Measurements from ENCODE around the gene TBC1D22A.

DNA sequence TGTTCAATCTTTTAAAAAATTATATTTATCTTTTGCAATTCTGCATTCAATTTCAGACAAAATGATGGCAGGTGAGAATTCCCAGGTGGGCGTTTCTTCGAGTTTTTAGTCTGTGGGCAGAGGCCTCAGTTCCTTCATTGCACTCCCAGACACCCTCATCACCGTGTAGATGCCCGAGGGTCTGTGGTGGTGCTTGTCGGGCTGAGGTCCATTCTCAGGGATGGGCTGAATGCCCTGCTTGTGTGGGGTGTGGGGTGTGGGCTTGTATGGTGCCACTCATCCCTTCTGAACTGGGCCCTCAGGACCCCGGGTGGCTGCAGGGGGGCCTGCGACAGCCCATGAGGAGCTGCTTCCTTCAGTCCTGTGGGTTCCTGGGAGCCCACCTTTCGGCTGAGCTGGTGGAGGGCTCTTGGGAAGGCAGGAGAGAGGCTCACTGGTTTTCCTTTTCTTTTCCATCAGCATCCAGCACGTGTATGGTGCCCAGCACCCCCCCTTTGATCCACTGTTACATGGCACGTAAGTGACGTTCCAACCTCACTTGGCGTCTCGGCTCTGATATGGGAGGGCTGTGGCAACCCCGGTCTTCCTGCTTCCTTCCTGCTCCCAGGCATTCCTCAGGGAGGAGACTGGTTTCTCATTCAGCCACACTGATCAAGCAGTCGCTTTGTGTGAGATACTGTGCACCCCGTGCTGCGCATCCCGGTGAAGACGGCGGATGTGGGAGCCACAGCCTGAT, 29.8 kb downstream of the TBC1D22A start:
- TF ChIP-seq CTCF (IDR thresholded peaks at IDR 0.05) (no peak), POLR2AphosphoS5 (IDR thresholded peaks at IDR 0.05) (no peak), POLR2A (IDR thresholded peaks at IDR 0.05) (no peak)

Measured in gastroesophageal sphincter (tissue), 3 donors.